ENCODE measurements around the gene PSMB3. TPM values are rescaled to one million over a fixed set of nuclear protein-coding genes. Genes with fewer than 3 reads are reported as not detected.

PSMB3 gene
- total RNA-seq, 1 experiment from 2014 or later: 346 TPM

GRCh38 chr17:38768417-38768816 lies 15.9 kb downstream of the PSMB3 start:
- no peak for DNase-seq (ENCODE audit: low read depth, low spot score)
- H3K9me2 ChIP-seq (ENCODE audit: insufficient read depth): no peaks in the 10 kb centered on the region
- POLR2A ChIA-PET: no interaction called here
- no peak overlapping the region for H3K9ac ChIP-seq (ENCODE audit: low read length)
- H3K27ac ChIP-seq (ENCODE audit: low read depth, low read length): no peak overlapping the region
- no peaks in the 10 kb centered on the region for H3K4me1 ChIP-seq (ENCODE audit: control insufficient read depth in 1 of 2, insufficient read depth in 2 of 2, low read length in 2 of 2)
- RAD21 ChIA-PET (ENCODE audit: low non-redundant PET in 1 of 2, low total read pairs in 2 of 2, uncharacterized antibody in 2 of 2, unreplicated experiment in 2 of 2): no interaction called here
- H3K4me2 ChIP-seq (ENCODE audit: low read length): no peak overlapping the region
- no peak for TF ChIP-seq JUND (IDR thresholded peaks at IDR 0.05)
- no peak for TF ChIP-seq SRF (IDR thresholded peaks at IDR 0.05; ENCODE audit: low read depth)
- no peak for TF ChIP-seq ZBTB33 (IDR thresholded peaks at IDR 0.05; ENCODE audit: extremely low read depth, insufficient replicate concordance, low read length)
- TF ChIP-seq, protein P1, sequence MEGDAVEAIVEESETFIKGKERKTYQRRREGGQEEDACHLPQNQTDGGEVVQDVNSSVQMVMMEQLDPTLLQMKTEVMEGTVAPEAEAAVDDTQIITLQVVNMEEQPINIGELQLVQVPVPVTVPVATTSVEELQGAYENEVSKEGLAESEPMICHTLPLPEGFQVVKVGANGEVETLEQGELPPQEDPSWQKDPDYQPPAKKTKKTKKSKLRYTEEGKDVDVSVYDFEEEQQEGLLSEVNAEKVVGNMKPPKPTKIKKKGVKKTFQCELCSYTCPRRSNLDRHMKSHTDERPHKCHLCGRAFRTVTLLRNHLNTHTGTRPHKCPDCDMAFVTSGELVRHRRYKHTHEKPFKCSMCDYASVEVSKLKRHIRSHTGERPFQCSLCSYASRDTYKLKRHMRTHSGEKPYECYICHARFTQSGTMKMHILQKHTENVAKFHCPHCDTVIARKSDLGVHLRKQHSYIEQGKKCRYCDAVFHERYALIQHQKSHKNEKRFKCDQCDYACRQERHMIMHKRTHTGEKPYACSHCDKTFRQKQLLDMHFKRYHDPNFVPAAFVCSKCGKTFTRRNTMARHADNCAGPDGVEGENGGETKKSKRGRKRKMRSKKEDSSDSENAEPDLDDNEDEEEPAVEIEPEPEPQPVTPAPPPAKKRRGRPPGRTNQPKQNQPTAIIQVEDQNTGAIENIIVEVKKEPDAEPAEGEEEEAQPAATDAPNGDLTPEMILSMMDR (IDR thresholded peaks at IDR 0.05 in 2 of 3, conservative IDR thresholded peaks at IDR 0.05 in 1 of 3; ENCODE audit: borderline replicate concordance in 1 of 3, insufficient read depth in 1 of 3, low read depth in 2 of 3, low read length in 2 of 3): no peak
- no peak for TF ChIP-seq ELF1 (IDR thresholded peaks at IDR 0.05; ENCODE audit: borderline replicate concordance, low read depth)
- TF ChIP-seq FOSL1 (IDR thresholded peaks at IDR 0.05; ENCODE audit: low read depth): no peak
- TF ChIP-seq RAD21 (IDR thresholded peaks at IDR 0.05; ENCODE audit: low read depth): no peak
- no peak for TF ChIP-seq EZH2 (IDR thresholded peaks at IDR 0.05)
- TF ChIP-seq CEBPB (IDR thresholded peaks at IDR 0.05; ENCODE audit: low read depth): no peak
- no peak for TF ChIP-seq CBX3 (IDR thresholded peaks at IDR 0.05; ENCODE audit: low read depth)
- no TSS peak for BruUV-seq (replicated peaks)
- no peak overlapping the region for H3K4me3 ChIP-seq (replicated peaks in 1 of 2; ENCODE audit: low read depth in 1 of 2, low read length in 2 of 2)
- H3K9me3 ChIP-seq (ENCODE audit: control insufficient read depth in 1 of 2, insufficient read depth in 1 of 2, low read depth in 1 of 2, low read length in 2 of 2): no peaks in the 10 kb centered on the region
- no peaks in the 10 kb centered on the region for H3K27me3 ChIP-seq (ENCODE audit: insufficient read depth, low read length)
- H3K36me3 ChIP-seq (ENCODE audit: control insufficient read depth in 1 of 2, insufficient read depth in 2 of 2, low read length in 2 of 2): peaks cover 26 to 38% of the 10 kb centered on the region in 2 experiments; a peak in 3 of 4 replicates
- CTCF ChIA-PET: no interaction called here
- intact Hi-C loops (cut with micrococcal nuclease): no loop called here
- H3K79me2 ChIP-seq (ENCODE audit: insufficient read depth, low read length): no peaks in the 10 kb centered on the region
- H2AFZ ChIP-seq (ENCODE audit: low read depth, low read length, poor library complexity, severe bottlenecking): no peak overlapping the region
- peaks cover 4% of the 10 kb centered on the region; the same call in 1 of the 2 replicates for H4K20me1 ChIP-seq (ENCODE audit: insufficient read depth)
- ATAC-seq: no peak

Data from HCT116 (cell line).